IMR-90 (cell line): Measurements from ENCODE around the gene FBXL20.

Experiments
- CTCF ChIP-seq: conservative IDR thresholded peaks from 2 replicates; pipeline ENCODE4 v1.5.1; 2012; ENCODE audit warnings: mild to moderate bottlenecking, low read depth, low read length, improper control_type of control experiment
- MAZ ChIP-seq: IDR thresholded peaks from 2 replicates; pipeline ENCODE4 v1.6.1; 2012; ENCODE audit warnings: low read depth, mild to moderate bottlenecking, low read length, improper control_type of control experiment, moderate library complexity, borderline replicate concordance
- MXI1 ChIP-seq: IDR thresholded peaks from 2 replicates; pipeline ENCODE4 v1.6.1; 2012; ENCODE audit warnings: low read depth, mild to moderate bottlenecking, low read length, moderate library complexity, borderline replicate concordance
- POLR2A ChIP-seq: IDR thresholded peaks from 2 replicates; pipeline ENCODE4 v1.6.1; 2012; ENCODE audit warnings: mild to moderate bottlenecking, low read depth, low read length

DNA sequence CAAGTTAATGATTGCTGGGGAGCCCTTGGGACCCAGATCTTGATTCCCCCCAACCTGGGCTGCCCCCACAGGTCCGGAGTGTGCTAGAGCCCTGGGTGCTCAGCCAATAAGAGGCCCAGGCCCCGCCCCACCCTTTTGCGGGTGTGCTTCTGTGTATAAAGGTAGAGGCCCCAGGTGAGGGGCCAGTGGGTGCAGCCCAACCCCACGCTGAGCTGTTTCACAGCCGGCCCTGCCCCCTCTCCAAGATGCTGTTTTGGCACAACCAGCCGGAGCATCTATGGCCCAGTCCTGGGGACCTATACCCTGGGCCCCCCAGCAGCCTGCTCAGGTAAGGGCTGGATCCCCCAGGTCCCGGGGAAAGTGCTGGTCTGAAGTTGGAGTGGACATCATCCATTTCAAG lies 163.8 kb downstream of the FBXL20 start:
- no peak for TF ChIP-seq MXI1
- TF ChIP-seq CTCF = no peak
- TF ChIP-seq POLR2A = no peak
- no peak for TF ChIP-seq MAZ
